GM12875 (cell line): ENCODE measurements around the gene CNTN5.

ENCODE experiments used
- H3K4me3 ChIP-seq: one replicate; pipeline ENCODE4 v1.5.1; 2011; ENCODE audit warnings: low read depth, low read length, control low read depth
- CTCF ChIP-seq: IDR thresholded peaks from 2 replicates; pipeline ENCODE4 v1.5.1; 2011; ENCODE audit warnings: low read depth, mild to moderate bottlenecking, control low read depth, inconsistent platforms, low read length, moderate library complexity, borderline replicate concordance; ENCODE audit not compliant: insufficient read depth

The CNTN5 gene

DNA sequence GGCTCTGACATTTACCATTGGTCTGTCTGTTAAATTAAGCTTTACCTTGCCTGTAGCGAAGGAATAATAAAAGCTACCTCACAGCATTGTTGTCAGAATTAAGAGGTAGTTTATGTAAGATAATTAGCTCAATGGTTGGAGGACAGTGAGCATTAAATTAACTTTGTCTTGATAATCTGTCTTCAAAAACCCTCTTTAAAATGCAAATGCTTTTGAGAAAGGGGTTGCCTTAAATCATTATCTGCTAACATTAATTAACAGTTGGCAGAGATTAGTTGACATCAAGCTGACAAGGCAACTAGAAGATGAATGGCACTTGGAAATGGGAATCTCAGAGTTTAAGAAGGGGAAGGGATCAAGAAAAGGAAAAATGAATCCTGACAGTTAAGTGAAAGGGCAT is 905.2 kb downstream of the CNTN5 start:
- TF ChIP-seq CTCF, result no peak
- no peak overlapping the region for H3K4me3 ChIP-seq

DNA sequence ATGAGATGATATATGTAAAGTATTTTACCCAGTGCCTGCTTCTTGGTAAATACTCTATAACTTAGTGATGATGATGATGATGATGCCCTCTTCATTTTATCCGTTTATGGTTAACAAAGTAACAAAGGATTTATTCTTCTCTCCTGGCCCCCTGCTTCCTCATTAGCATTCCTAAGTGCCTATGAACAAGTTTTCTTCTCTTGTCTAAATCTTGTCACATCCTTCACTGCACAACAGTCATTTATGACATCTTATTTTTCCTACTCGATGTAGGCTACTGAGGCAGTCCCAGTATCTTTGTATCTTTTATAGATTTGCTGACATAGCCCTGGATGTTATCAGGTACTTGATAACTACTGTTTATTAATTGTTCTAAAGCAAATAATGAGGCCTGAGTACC is 911.9 kb downstream of the CNTN5 start:
- no peak overlapping the region for H3K4me3 ChIP-seq
- TF ChIP-seq CTCF, result no peak

- H3K4me3 ChIP-seq, result no peak overlapping the region
- TF ChIP-seq CTCF, result no peak
Observed at GRCh38 chr11:99934008-99934407, 913.3 kb downstream of the CNTN5 start.

- H3K4me3 ChIP-seq, result no peak overlapping the region
- TF ChIP-seq CTCF, result no peak
Observed at GRCh38 chr11:99937330-99937729, 916.6 kb downstream of the CNTN5 start.

DNA sequence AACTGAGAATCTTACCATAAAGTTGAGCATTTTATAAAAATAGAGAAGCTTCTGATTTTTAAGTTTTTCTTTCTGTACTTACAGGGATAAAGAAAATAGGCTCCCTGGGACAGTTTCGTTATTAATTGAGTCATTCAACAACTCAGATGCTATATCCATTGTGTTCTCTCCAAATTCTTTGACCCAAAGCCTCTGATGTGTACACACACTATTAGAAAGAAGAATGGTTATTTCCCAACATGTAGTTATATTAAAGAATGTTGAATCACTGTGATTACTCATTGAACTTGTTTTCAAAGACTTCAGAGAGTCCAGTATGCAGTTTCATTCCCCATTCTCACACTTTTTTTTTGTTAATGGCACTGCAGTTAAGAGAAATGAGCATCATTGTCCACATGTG is 932.1 kb downstream of the CNTN5 start:
- no peak for TF ChIP-seq CTCF
- H3K4me3 ChIP-seq, result no peak overlapping the region

- no peak for TF ChIP-seq CTCF
- no peak overlapping the region for H3K4me3 ChIP-seq
Observed at GRCh38 chr11:99960536-99960935, 939.8 kb downstream of the CNTN5 start.

DNA sequence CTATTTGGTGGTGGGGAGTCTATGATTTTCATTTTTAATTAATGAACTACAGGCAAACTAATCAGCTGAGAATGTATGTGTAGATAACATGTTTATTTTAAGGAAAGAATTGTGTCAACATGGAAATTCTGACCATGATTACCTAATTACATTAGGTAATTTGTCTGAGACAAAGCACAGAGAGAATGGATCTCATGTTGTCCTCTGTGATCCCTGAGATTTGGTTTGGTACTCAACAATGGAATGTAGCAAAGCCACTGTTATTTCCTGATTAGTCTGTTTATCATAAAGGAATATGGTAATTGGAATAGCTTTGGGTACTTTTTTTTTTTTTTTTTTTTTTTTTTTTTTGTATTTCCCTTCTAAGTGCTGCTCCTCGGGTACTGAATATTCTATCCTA is 947.6 kb downstream of the CNTN5 start:
- no peak for TF ChIP-seq CTCF
- no peak overlapping the region for H3K4me3 ChIP-seq
